GM19099 (cell line): ENCODE results near the gene GALNT2.

Source experiments
- POLR2A ChIP-seq: IDR thresholded peaks from 3 replicates; pipeline ENCODE4 v1.6.1; 2011; ENCODE audit warnings: low read depth; ENCODE audit not compliant: insufficient read length; ENCODE audit errors: extremely low read depth

The GALNT2 gene

GRCh38 chr1:230308039-230308438 is 241.0 kb downstream of the GALNT2 start:
- no peak for TF ChIP-seq POLR2A

- no peak for TF ChIP-seq POLR2A
Observed at GRCh38 chr1:230308821-230309220, 241.8 kb downstream of the GALNT2 start.

- TF ChIP-seq POLR2A = no peak
Observed at GRCh38 chr1:230309646-230310177, 242.7 kb downstream of the GALNT2 start.

- no peak for TF ChIP-seq POLR2A
Observed at GRCh38 chr1:230310381-230311163, 243.5 kb downstream of the GALNT2 start.

- no peak for TF ChIP-seq POLR2A
Observed at GRCh38 chr1:230312676-230313075, 245.6 kb downstream of the GALNT2 start.

GRCh38 chr1:230313453-230314141 is 246.6 kb downstream of the GALNT2 start:
- no peak for TF ChIP-seq POLR2A

- TF ChIP-seq POLR2A = no peak
Observed at GRCh38 chr1:230314142-230314470, 247.1 kb downstream of the GALNT2 start.

- no peak for TF ChIP-seq POLR2A
Observed at GRCh38 chr1:230315099-230315498, 248.1 kb downstream of the GALNT2 start.

- TF ChIP-seq POLR2A = no peak
Observed at GRCh38 chr1:230316864-230317745, 250.1 kb downstream of the GALNT2 start.

- TF ChIP-seq POLR2A = no peak
Observed at GRCh38 chr1:230317823-230318819, 251.1 kb downstream of the GALNT2 start.

- TF ChIP-seq POLR2A = no peak
Observed at GRCh38 chr1:230319014-230319747, 252.1 kb downstream of the GALNT2 start.

- no peak for TF ChIP-seq POLR2A
Observed at GRCh38 chr1:230320804-230321203, 253.8 kb downstream of the GALNT2 start.

GRCh38 chr1:230321341-230321740 is 254.3 kb downstream of the GALNT2 start:
- no peak for TF ChIP-seq POLR2A

- TF ChIP-seq POLR2A = no peak
Observed at GRCh38 chr1:230321741-230322420, 254.8 kb downstream of the GALNT2 start.

- TF ChIP-seq POLR2A = no peak
Observed at GRCh38 chr1:230322421-230322756, 255.4 kb downstream of the GALNT2 start.
